ENCODE results near the gene TMBIM4. TPM values are rescaled to one million over a fixed set of nuclear protein-coding genes. Genes with fewer than 3 reads are reported as not detected.
A peak's percentile ranks its signal among the peaks of the same experiment; 100 is the strongest.

TMBIM4 gene
- total RNA-seq, 1 experiment from 2014 or later, result 29.8 TPM

DNA sequence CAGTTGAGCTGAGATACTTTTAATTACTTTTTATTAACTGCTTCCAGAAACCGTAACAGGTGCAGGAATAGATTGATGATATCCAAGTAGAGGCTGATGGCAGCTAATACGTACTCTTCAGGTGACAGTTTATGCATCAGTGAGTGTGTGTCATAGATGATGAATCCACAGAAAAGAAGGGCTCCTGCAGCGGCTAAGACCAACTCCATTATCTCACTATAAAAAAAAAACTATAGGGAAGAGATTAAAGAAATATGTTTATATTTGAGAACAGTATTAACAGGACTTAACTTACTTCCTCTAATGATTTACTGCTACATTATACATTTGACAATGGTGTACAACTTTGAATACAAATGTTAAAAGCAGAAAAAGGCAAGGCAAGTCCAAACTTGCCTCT lies 31.9 kb downstream of the TMBIM4 start:
- ChIA-PET CTCF (no interaction called here), POLR2A (no interaction called here)
- Mint-ChIP-seq H3K27ac (no peak overlapping the region), H3K4me3 (no peak overlapping the region), H3K9me3 (peaks cover 37% of the 10 kb centered on the region), H3K4me1 (peaks cover 3% of the 10 kb centered on the region), H3K27me3 (ENCODE audit: low read depth) (no peaks in the 10 kb centered on the region; the same call in 1 of the 2 replicates), H3K36me3 (peaks cover 50% of the 10 kb centered on the region)
- TF ChIP-seq, protein P1, sequence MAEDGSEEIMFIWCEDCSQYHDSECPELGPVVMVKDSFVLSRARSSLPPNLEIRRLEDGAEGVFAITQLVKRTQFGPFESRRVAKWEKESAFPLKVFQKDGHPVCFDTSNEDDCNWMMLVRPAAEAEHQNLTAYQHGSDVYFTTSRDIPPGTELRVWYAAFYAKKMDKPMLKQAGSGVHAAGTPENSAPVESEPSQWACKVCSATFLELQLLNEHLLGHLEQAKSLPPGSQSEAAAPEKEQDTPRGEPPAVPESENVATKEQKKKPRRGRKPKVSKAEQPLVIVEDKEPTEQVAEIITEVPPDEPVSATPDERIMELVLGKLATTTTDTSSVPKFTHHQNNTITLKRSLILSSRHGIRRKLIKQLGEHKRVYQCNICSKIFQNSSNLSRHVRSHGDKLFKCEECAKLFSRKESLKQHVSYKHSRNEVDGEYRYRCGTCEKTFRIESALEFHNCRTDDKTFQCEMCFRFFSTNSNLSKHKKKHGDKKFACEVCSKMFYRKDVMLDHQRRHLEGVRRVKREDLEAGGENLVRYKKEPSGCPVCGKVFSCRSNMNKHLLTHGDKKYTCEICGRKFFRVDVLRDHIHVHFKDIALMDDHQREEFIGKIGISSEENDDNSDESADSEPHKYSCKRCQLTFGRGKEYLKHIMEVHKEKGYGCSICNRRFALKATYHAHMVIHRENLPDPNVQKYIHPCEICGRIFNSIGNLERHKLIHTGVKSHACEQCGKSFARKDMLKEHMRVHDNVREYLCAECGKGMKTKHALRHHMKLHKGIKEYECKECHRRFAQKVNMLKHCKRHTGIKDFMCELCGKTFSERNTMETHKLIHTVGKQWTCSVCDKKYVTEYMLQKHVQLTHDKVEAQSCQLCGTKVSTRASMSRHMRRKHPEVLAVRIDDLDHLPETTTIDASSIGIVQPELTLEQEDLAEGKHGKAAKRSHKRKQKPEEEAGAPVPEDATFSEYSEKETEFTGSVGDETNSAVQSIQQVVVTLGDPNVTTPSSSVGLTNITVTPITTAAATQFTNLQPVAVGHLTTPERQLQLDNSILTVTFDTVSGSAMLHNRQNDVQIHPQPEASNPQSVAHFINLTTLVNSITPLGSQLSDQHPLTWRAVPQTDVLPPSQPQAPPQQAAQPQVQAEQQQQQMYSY (CRISPR knock-in tag; IDR thresholded peaks at IDR 0.05), result no peak
- TF ChIP-seq, protein P2, sequence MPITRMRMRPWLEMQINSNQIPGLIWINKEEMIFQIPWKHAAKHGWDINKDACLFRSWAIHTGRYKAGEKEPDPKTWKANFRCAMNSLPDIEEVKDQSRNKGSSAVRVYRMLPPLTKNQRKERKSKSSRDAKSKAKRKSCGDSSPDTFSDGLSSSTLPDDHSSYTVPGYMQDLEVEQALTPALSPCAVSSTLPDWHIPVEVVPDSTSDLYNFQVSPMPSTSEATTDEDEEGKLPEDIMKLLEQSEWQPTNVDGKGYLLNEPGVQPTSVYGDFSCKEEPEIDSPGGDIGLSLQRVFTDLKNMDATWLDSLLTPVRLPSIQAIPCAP (CRISPR knock-in tag; IDR thresholded peaks at IDR 0.05), result no peak
- TF ChIP-seq ZNF232 (CRISPR knock-in tag; IDR thresholded peaks at IDR 0.05) (no peak), CBFB (CRISPR knock-in tag; IDR thresholded peaks at IDR 0.05; ENCODE audit: low read depth) (no peak), JAZF1 (CRISPR knock-in tag; IDR thresholded peaks at IDR 0.05) (no peak)
- TF ChIP-seq, protein P3, sequence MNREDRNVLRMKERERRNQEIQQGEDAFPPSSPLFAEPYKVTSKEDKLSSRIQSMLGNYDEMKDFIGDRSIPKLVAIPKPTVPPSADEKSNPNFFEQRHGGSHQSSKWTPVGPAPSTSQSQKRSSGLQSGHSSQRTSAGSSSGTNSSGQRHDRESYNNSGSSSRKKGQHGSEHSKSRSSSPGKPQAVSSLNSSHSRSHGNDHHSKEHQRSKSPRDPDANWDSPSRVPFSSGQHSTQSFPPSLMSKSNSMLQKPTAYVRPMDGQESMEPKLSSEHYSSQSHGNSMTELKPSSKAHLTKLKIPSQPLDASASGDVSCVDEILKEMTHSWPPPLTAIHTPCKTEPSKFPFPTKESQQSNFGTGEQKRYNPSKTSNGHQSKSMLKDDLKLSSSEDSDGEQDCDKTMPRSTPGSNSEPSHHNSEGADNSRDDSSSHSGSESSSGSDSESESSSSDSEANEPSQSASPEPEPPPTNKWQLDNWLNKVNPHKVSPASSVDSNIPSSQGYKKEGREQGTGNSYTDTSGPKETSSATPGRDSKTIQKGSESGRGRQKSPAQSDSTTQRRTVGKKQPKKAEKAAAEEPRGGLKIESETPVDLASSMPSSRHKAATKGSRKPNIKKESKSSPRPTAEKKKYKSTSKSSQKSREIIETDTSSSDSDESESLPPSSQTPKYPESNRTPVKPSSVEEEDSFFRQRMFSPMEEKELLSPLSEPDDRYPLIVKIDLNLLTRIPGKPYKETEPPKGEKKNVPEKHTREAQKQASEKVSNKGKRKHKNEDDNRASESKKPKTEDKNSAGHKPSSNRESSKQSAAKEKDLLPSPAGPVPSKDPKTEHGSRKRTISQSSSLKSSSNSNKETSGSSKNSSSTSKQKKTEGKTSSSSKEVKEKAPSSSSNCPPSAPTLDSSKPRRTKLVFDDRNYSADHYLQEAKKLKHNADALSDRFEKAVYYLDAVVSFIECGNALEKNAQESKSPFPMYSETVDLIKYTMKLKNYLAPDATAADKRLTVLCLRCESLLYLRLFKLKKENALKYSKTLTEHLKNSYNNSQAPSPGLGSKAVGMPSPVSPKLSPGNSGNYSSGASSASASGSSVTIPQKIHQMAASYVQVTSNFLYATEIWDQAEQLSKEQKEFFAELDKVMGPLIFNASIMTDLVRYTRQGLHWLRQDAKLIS (CRISPR knock-in tag; IDR thresholded peaks at IDR 0.05; ENCODE audit: borderline replicate concordance), result no peak
- TF ChIP-seq, protein P4, sequence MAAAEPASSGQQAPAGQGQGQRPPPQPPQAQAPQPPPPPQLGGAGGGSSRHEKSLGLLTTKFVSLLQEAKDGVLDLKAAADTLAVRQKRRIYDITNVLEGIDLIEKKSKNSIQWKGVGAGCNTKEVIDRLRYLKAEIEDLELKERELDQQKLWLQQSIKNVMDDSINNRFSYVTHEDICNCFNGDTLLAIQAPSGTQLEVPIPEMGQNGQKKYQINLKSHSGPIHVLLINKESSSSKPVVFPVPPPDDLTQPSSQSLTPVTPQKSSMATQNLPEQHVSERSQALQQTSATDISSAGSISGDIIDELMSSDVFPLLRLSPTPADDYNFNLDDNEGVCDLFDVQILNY (CRISPR knock-in tag; IDR thresholded peaks at IDR 0.05), result no peak
- ATAC-seq (no peak), DNase-seq (ENCODE audit: low spot score) (no peak)

DNA sequence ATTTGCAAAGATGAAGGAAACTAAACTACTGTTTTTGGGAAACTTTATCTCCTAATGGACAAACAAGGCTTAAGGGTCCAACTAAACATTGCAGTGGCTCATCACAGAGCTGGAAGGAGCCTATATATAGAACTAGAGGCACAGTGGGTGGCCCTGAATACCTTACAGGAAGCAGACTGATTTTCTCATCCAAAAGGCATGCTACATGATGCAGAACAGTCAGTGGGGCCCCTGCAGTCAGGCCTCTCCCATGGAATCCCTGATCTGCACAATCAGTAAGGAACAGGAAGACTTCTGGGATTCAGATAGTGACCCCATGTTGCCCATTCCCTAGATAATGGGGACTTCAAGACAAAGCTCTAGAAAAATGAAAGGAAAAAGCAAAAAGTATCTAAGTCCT lies 37.4 kb downstream of the TMBIM4 start:
- peaks cover 17% of the 10 kb centered on the region for H3K36me3 Mint-ChIP-seq
- peak overlapping the region; percentile 92 for H3K27ac Mint-ChIP-seq

More for the DNA sequence above, 37.4 kb downstream of the TMBIM4 start:
- H3K27me3 Mint-ChIP-seq (ENCODE audit: low read depth), result no peaks in the 10 kb centered on the region
- DNase-seq (ENCODE audit: low spot score), result peak; percentile 19
- TF ChIP-seq, protein P5, sequence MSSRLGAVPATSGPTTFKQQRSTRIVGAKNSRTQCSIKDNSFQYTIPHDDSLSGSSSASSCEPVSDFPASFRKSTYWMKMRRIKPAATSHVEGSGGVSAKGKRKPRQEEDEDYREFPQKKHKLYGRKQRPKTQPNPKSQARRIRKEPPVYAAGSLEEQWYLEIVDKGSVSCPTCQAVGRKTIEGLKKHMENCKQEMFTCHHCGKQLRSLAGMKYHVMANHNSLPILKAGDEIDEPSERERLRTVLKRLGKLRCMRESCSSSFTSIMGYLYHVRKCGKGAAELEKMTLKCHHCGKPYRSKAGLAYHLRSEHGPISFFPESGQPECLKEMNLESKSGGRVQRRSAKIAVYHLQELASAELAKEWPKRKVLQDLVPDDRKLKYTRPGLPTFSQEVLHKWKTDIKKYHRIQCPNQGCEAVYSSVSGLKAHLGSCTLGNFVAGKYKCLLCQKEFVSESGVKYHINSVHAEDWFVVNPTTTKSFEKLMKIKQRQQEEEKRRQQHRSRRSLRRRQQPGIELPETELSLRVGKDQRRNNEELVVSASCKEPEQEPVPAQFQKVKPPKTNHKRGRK (CRISPR knock-in tag; IDR thresholded peaks at IDR 0.05; ENCODE audit: borderline replicate concordance), result no peak
- TF ChIP-seq, protein P6, sequence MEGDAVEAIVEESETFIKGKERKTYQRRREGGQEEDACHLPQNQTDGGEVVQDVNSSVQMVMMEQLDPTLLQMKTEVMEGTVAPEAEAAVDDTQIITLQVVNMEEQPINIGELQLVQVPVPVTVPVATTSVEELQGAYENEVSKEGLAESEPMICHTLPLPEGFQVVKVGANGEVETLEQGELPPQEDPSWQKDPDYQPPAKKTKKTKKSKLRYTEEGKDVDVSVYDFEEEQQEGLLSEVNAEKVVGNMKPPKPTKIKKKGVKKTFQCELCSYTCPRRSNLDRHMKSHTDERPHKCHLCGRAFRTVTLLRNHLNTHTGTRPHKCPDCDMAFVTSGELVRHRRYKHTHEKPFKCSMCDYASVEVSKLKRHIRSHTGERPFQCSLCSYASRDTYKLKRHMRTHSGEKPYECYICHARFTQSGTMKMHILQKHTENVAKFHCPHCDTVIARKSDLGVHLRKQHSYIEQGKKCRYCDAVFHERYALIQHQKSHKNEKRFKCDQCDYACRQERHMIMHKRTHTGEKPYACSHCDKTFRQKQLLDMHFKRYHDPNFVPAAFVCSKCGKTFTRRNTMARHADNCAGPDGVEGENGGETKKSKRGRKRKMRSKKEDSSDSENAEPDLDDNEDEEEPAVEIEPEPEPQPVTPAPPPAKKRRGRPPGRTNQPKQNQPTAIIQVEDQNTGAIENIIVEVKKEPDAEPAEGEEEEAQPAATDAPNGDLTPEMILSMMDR (IDR thresholded peaks at IDR 0.05), result no peak
- TF ChIP-seq CREM (CRISPR knock-in tag; IDR thresholded peaks at IDR 0.05) (no peak), NFATC4 (CRISPR knock-in tag; IDR thresholded peaks at IDR 0.05) (no peak)
- peaks cover 31% of the 10 kb centered on the region for H3K4me1 Mint-ChIP-seq
- ChIA-PET POLR2A (no interaction called here), CTCF (interaction anchor here (1.5 kb wide), 1 partner anchor 13 kb away, joined by 7 read pairs; no protein-coding TSS in a partner anchor)
- no peaks in the 10 kb centered on the region for H3K9me3 Mint-ChIP-seq
- H3K4me3 Mint-ChIP-seq, result peak overlapping the region; percentile 98
- peak; percentile 54 for ATAC-seq
